ENCODE results near the gene USP15.

DNA sequence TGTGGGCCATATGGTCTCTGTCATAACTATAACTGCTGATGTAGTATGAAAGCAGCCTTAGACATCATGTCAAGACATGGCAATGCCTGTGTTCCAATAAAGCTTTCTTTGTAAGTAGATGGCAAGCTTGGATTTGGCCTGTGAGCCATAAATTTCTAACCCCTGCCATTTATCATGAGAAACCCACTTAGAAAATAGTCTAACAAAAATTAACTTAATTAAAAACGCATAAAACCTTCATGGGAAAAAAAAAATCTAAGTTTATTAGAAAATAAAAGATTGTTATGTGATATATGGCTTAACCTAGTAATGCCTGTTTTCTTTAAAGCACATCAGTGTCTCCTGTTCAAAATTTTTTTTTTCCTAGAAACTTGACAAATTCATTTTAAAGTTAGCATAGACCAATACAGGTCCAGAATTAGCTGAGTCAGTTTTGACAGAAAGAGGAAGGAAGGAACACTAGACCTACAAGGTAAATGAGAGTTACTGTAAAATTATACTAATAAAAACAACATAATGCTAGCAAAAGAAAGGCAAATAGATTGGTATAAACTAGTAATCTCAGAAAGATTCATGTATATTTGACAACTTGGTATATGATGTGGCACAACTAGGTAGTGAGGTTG, 68.2 kb downstream of the USP15 start:
- TF ChIP-seq EZH2 (IDR thresholded peaks at IDR 0.05; ENCODE audit: insufficient read depth, poor library complexity, severe bottlenecking) (no peak), EZH2phosphoT487 (IDR thresholded peaks at IDR 0.05; ENCODE audit: insufficient read depth, low read depth) (no peak)
